GM23248 (cell line): ENCODE measurements around the gene BRD4.

Experiments
- EZH2 ChIP-seq: fragments of 200-600 bp; sonication (generic); IDR thresholded peaks from 2 replicates; pipeline ENCODE4 v1.6.1; 2018; ENCODE audit warnings: antibody characterized with exemption, mild to moderate bottlenecking; ENCODE audit not compliant: insufficient read depth, poor library complexity, severe bottlenecking
- EZH2phosphoT487 ChIP-seq: fragments of 200-600 bp; sonication (generic); IDR thresholded peaks from 2 replicates; pipeline ENCODE4 v1.6.1; 2018; ENCODE audit warnings: antibody characterized with exemption, moderate library complexity, mild to moderate bottlenecking, low read depth; ENCODE audit not compliant: insufficient read depth

DNA sequence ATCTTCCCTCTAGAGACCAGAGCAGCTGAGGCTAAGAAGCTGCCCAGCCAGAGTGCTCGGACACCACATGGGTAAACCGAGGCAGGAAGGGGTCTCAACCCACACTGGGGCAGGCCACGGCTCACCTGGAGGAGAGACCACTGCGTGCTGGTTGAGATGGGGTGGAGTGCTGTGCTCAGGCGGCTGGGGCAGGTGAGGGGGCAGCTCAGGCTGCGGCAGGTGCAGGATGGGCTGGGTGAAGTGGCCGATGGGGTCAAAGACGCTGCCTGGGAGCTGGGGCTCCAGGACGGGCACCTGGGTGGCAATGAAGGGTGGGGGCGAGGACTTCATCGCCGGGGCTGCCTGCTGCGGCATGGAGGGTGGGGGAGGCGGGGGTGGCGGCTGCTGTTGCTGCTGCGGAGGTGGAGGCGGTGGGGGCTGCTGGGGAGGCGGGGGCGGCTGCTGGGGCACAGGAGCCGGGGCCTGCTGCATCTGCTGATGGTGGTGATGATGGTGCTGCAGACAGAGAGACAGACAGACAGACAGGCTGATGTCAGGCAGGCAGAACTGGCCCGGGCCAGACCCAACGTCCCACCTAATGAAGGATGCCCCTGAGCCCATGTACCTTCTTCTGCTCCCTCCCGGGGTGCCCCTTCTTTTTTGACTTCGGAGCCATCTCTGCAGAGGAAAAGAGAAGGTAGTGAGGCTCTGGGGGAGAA is 88.1 kb downstream of the BRD4 start:
- TF ChIP-seq EZH2 (no peak), EZH2phosphoT487 (no peak)
